Measurements from ENCODE around the gene AQP1.

DNA sequence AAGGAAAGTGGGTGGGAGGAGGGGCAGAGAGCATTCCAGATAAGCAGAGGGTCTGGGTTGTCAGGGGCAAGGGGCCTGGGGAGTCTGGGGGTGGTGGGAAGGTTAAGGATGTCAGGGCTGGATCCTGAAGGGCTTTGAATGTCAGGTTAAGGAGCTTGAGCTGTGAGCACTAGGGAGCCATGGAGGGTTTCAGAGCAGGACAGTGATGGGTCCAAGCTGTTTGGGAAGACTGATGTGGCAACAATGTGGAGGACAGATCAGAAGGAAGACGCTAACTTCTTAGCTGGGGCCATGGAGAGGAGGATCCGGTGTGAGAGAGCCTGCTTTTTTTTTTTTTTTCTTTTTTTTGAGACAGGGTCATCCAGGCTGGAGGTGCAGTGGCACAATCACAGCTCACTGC is 13.9 kb upstream of the AQP1 start:
- TF ChIP-seq, protein P1, sequence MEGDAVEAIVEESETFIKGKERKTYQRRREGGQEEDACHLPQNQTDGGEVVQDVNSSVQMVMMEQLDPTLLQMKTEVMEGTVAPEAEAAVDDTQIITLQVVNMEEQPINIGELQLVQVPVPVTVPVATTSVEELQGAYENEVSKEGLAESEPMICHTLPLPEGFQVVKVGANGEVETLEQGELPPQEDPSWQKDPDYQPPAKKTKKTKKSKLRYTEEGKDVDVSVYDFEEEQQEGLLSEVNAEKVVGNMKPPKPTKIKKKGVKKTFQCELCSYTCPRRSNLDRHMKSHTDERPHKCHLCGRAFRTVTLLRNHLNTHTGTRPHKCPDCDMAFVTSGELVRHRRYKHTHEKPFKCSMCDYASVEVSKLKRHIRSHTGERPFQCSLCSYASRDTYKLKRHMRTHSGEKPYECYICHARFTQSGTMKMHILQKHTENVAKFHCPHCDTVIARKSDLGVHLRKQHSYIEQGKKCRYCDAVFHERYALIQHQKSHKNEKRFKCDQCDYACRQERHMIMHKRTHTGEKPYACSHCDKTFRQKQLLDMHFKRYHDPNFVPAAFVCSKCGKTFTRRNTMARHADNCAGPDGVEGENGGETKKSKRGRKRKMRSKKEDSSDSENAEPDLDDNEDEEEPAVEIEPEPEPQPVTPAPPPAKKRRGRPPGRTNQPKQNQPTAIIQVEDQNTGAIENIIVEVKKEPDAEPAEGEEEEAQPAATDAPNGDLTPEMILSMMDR (IDR thresholded peaks at IDR 0.05) = no peak
- no peak for TF ChIP-seq POLR2AphosphoS5 (IDR thresholded peaks at IDR 0.05)
- TF ChIP-seq EP300 (IDR thresholded peaks at IDR 0.05) = no peak
- TF ChIP-seq POLR2A (IDR thresholded peaks at IDR 0.05) = no peak

Measured in gastroesophageal sphincter (tissue), 3 donors.